Panc1 (cell line): ENCODE measurements around the gene PPP6C. TPM values are rescaled to one million over a fixed set of nuclear protein-coding genes. Genes with fewer than 3 reads are reported as not detected.

Source experiments
- ATAC-seq: fragments of 200-7000 bp; cut with Tn5 transposase; 2 replicates; pipeline ENCODE4 v1.9.1; 2020; ENCODE audit warnings: mild to moderate bottlenecking, moderate library complexity
- BruUV-seq: library from RNA; stranded (reverse); fragments of 400-500 nt; replicated peaks from 2 replicates; lab custom pipeline; 2021; lab: Mats Ljungman, UMichigan
- CTCF ChIA-PET: fragments of 300-600 bp; sonication (Branson Sonifier 250); formaldehyde crosslinking; loops from one replicate; lab custom pipeline; 2022; ENCODE audit warnings: antibody characterized with exemption; lab: Charles Lee
- POLR2A ChIA-PET: fragments of 300-600 bp; sonication (Branson Sonifier 250); formaldehyde crosslinking; loops from one replicate; lab custom pipeline; 2022; ENCODE audit warnings: antibody characterized with exemption; lab: Charles Lee
- DNase-seq: peaks from one replicate; pipeline ENCODE4 v3.0.0-alpha.2; 2010; ENCODE audit warnings: low read depth, low spot score
- H3K27ac ChIP-seq: 2 replicates; pipeline ENCODE4 v1.5.1; 2011; ENCODE audit warnings: mild to moderate bottlenecking, low read length, inconsistent platforms
- H3K27me3 ChIP-seq: fragments of 200-500 bp; sonication (Bioruptor generic); 2 replicates; pipeline ENCODE4 v1.6.0; 2014; ENCODE audit warnings: low read length, inconsistent platforms; ENCODE audit not compliant: control insufficient read depth, insufficient read depth
- H3K36me3 ChIP-seq: fragments of 200-500 bp; sonication (Bioruptor generic); 2 replicates; pipeline ENCODE4 v1.5.1; 2014; ENCODE audit warnings: inconsistent platforms, mild to moderate bottlenecking, low read length, moderate library complexity; ENCODE audit not compliant: control insufficient read depth, insufficient read depth
- H3K4me1 ChIP-seq: 2 replicates; pipeline ENCODE4 v1.5.1; 2011; ENCODE audit warnings: inconsistent platforms, mild to moderate bottlenecking, low read length, moderate library complexity; ENCODE audit not compliant: control insufficient read depth, insufficient read depth
- H3K4me3 ChIP-seq, 2 experiments: 2 replicates each; pipeline ENCODE4 v1.5.1; 2011 to 2012; ENCODE audit warnings: low read depth in 2 of 2, low read length in 2 of 2, mild to moderate bottlenecking in 2 of 2, inconsistent platforms in 1 of 2, moderate library complexity in 1 of 2
- H3K9me3 ChIP-seq: fragments of 200-500 bp; sonication (Bioruptor generic); 2 replicates; pipeline ENCODE4 v1.5.1; 2014; ENCODE audit warnings: low read depth, mild to moderate bottlenecking, inconsistent platforms, low read length, moderate library complexity; ENCODE audit not compliant: control insufficient read depth, insufficient read depth
- CTCF ChIP-seq: fragments of 450-650 bp; IDR thresholded peaks from 2 replicates; pipeline ENCODE4 v1.5.1; 2017; ENCODE audit warnings: mild to moderate bottlenecking
- POLR2AphosphoS5 ChIP-seq: IDR thresholded peaks from 2 replicates; pipeline ENCODE4 v1.6.1; 2012; ENCODE audit warnings: mild to moderate bottlenecking, low read depth, low read length, moderate library complexity
- SIN3A ChIP-seq: IDR thresholded peaks from 2 replicates; pipeline ENCODE4 v1.6.1; 2012; ENCODE audit warnings: low read depth, mild to moderate bottlenecking, low read length, moderate library complexity, borderline replicate concordance; ENCODE audit not compliant: insufficient read depth
- TCF7L2 ChIP-seq: IDR thresholded peaks from 2 replicates; pipeline ENCODE4 v1.6.1; 2011; ENCODE audit warnings: mild to moderate bottlenecking, low read depth, low read length, inconsistent platforms
- in situ Hi-C: cut with HindIII; loops from 2 replicates; pipeline ENCODE4 v1.10.0; 2016; ENCODE audit warnings: low sequenced_read_pairs, low pct_unique_long_range_greater_than_20kb
- intact Hi-C: fragments of 100-400 bp; cut with micrococcal nuclease; formaldehyde crosslinking; loops from one replicate; pipeline ENCODE4 v1.10.0; 2022; ENCODE audit not compliant: unreplicated experiment
- total RNA-seq: library from RNA; stranded (reverse); gene quantifications from one replicate; pipeline ENCODE4 v1.2.1, GENCODE V29; 2021; ENCODE audit not compliant: unreplicated experiment
- TF ChIP-seq, protein P1 (sequence below), 2 experiments: IDR thresholded peaks; 2 replicates each; pipeline ENCODE4 v1.6.1; 2011 to 2012; ENCODE audit warnings: low read depth in 2 of 2, control low read depth in 1 of 2, low read length in 1 of 2, mild to moderate bottlenecking in 1 of 2, moderate library complexity in 1 of 2; ENCODE audit not compliant: insufficient read depth in 1 of 2

The PPP6C gene
- total RNA-seq, 1 experiment from 2014 or later = 27.3 TPM

DNA sequence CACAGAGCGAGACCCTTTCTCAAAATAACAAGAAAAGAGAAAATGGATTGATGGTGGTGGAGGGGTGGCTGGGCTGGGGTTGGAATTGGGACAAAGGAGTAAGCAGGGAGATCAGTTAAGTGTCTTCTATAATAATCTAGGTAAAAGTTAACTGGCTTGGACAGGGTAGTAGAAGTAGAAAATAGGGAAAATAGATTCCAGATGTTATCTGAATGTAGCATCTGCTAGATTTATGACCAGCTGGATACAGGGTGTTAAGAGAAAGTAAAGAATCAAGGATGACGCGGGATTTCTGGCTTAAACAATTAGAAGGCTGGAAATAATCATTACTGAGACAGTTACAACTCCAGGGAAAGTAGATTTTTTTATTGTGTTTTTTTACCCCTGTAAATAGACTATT is 13.0 kb downstream of the PPP6C start:
- no peaks in the 10 kb centered on the region for H3K9me3 ChIP-seq
- BruUV-seq = no TSS peak

GRCh38 chr9:125172031-125172755 is 17.4 kb downstream of the PPP6C start:
- Histone ChIP-seq H3K4me3 (no peak overlapping the region), H3K9me3 (no peaks in the 10 kb centered on the region), H3K27me3 (no peaks in the 10 kb centered on the region), H3K27ac (no peak overlapping the region), H3K36me3 (no peaks in the 10 kb centered on the region; the same call in 1 of the 2 replicates), H3K4me1 (no peaks in the 10 kb centered on the region)
- no TSS peak for BruUV-seq
- ChIA-PET POLR2A (interaction anchor here (0.7 kb wide), 1 partner anchor 115 kb away, joined by 5 read pairs; no protein-coding TSS in a partner anchor), CTCF (no interaction called here)
- TF ChIP-seq CTCF (no peak), TCF7L2 (no peak), POLR2AphosphoS5 (no peak), SIN3A (no peak)
- TF ChIP-seq, protein P1, sequence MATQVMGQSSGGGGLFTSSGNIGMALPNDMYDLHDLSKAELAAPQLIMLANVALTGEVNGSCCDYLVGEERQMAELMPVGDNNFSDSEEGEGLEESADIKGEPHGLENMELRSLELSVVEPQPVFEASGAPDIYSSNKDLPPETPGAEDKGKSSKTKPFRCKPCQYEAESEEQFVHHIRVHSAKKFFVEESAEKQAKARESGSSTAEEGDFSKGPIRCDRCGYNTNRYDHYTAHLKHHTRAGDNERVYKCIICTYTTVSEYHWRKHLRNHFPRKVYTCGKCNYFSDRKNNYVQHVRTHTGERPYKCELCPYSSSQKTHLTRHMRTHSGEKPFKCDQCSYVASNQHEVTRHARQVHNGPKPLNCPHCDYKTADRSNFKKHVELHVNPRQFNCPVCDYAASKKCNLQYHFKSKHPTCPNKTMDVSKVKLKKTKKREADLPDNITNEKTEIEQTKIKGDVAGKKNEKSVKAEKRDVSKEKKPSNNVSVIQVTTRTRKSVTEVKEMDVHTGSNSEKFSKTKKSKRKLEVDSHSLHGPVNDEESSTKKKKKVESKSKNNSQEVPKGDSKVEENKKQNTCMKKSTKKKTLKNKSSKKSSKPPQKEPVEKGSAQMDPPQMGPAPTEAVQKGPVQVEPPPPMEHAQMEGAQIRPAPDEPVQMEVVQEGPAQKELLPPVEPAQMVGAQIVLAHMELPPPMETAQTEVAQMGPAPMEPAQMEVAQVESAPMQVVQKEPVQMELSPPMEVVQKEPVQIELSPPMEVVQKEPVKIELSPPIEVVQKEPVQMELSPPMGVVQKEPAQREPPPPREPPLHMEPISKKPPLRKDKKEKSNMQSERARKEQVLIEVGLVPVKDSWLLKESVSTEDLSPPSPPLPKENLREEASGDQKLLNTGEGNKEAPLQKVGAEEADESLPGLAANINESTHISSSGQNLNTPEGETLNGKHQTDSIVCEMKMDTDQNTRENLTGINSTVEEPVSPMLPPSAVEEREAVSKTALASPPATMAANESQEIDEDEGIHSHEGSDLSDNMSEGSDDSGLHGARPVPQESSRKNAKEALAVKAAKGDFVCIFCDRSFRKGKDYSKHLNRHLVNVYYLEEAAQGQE (IDR thresholded peaks at IDR 0.05; ENCODE audit: insufficient read depth in 1 of 2, low read depth in 2 of 2, low read length in 1 of 2) = no peak
- in situ Hi-C loops = no loop called here
- intact Hi-C loops = no loop called here
- DNase-seq (no peak), ATAC-seq (no peak)

More for the DNA sequence above, 13.0 kb downstream of the PPP6C start:
- intact Hi-C loops = no loop called here
- H3K27me3 ChIP-seq = no peaks in the 10 kb centered on the region
- H3K4me3 ChIP-seq = no peak overlapping the region
- in situ Hi-C loops = no loop called here
- H3K27ac ChIP-seq = no peak overlapping the region
- TF ChIP-seq SIN3A (no peak), CTCF (no peak), TCF7L2 (no peak), POLR2AphosphoS5 (no peak)
- TF ChIP-seq, protein P1 (IDR thresholded peaks at IDR 0.05; ENCODE audit: insufficient read depth in 1 of 2, low read depth in 2 of 2, low read length in 1 of 2) = no peak
- ChIA-PET CTCF (no interaction called here), POLR2A (no interaction called here)
- ATAC-seq (no peak), DNase-seq (no peak)
- H3K36me3 ChIP-seq = no peaks in the 10 kb centered on the region
- H3K4me1 ChIP-seq = no peaks in the 10 kb centered on the region
